ENCODE measurements around the gene B3GNT9. TPM values are rescaled to one million over a fixed set of nuclear protein-coding genes. Genes with fewer than 3 reads are reported as not detected.

Gene B3GNT9
- total RNA-seq, 1 donor from 2014 or later = 12.4 TPM

- no peak for DNase-seq (ENCODE audit: low spot score)
- intact Hi-C loops (cut with DNase I) = no loop called here
Measured at GRCh38 chr16:67170949-67171649, 20.3 kb upstream of the B3GNT9 start.

DNA sequence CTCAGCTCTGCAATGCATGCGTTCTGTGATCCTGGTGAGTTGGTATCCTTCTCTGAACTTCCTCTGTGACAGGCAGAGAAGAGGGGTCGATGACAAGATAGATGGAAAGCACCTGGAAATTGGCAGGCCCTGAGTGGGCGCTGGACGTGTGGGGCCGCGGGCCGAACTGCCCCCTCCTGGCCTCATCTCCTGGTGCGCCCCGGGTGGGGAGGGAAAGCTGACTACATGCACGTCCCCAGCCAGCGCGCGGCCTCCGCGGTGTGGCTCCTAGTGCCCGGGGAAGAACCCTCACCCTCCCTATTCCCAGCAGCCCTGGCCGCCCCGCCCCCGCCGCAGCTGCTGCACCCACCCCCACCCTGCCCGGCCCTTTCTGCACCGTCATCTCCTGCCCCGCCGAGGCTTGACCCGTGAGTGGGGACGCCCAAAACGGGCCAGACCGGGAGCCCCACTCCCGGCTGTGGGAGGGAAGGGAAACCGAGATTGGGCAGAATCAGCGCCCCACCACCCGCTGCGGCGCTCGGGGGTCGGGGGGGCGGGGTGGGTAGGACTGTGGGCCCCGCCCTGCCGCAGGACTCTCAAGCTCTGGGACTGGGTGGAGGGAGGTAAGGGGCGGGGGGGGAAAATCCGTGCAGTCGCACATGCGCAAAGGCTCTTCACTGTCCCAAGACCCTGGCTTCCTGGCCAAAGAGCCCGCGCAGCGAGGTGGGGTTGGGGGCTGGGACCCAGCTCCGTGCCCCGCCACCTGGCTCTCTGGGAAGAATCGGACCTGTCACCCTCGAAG lies 19.6 kb upstream of the B3GNT9 start, which contains the start of gene NOL3:
TSS of gene NOL3 (plus strand) at position 371 of the 781 bp plus-strand sequence.
- DNase-seq (ENCODE audit: low spot score) = peak; percentile 92
- intact Hi-C loops (cut with DNase I) = no loop called here

GRCh38 chr16:67169642-67170167 lies 18.9 kb upstream of the B3GNT9 start:
- intact Hi-C loops (cut with DNase I) = no loop called here
- DNase-seq (ENCODE audit: low spot score) = peak; percentile 77

- intact Hi-C loops (cut with DNase I) = no loop called here
- peak; percentile 64 for DNase-seq (ENCODE audit: low spot score)
Measured at GRCh38 chr16:67169011-67169451, 18.2 kb upstream of the B3GNT9 start.

- DNase-seq (ENCODE audit: low spot score) = peak; percentile 51
- intact Hi-C loops (cut with DNase I) = no loop called here
Measured at GRCh38 chr16:67167588-67167987, 16.8 kb upstream of the B3GNT9 start.

GRCh38 chr16:67166598-67167168 lies 15.9 kb upstream of the B3GNT9 start:
- DNase-seq (ENCODE audit: low spot score) = no peak
- intact Hi-C loops (cut with DNase I) = no loop called here

DNA sequence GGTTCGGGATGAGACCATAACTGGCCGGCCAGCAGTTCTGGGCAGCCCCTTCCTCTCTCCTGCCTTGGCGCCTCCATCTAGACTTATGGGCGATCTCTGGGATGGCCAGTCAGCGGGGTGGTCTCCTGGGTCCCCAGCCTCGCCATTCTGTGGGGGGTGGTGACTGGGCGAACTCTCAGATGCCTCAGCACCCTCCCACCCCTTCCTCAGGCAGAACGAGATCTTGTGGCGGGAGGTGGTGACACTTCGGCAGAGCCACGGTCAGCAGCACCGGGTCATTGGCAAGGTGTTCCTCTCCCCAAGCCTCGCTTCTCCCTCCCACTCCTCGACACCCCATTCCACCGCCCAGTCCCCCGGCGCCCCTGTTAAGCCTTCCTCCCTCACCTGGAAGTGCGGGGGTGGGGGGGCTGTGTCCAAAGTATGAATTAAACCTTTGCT lies 15.3 kb upstream of the B3GNT9 start:
- no peak for DNase-seq (ENCODE audit: low spot score)
- intact Hi-C loops (cut with DNase I) = no loop called here

DNA sequence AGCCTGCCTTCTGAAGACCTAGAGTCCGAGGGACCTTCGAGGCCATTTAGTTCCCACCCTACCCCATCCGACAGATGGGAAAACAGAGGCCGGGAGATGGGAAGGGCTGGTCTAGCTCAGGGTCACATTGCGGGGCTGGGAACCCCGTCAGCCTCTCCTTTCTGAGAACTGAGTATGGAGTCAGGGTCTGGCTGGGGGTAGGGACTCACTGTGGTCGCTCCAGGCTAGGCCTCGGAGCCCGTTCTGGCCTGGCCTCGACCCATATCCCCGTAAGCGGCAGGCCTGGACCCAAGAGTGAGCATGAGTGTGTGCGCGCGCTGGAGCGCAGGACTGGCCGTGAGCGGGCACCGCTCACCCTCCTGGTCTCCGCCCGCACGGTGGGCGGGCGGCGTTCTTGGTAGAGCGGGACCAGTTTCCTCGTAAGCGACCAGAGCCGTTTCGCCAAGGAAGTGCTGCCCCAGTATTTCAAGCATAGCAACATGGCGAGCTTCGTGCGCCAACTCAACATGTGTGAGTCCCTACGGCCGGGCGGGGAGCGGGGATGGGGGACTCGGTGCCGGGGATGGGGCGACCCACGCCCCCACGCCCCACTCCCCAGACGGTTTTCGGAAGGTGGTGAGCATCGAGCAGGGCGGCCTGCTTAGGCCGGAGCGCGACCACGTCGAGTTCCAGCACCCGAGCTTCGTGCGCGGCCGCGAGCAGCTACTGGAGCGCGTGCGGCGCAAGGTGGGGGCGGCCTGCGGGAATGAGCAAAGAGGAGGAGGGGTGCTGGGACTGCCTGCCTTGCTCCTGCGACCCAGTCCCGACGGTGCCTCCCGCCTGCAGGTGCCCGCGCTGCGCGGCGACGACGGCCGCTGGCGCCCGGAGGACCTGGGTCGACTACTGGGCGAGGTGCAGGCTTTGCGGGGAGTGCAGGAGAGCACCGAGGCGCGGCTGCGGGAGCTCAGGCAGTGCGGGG lies 14.6 kb upstream of the B3GNT9 start:
- intact Hi-C loops (cut with DNase I) = no loop called here
- no peak for DNase-seq (ENCODE audit: low spot score)

GRCh38 chr16:67164599-67165061 lies 13.8 kb upstream of the B3GNT9 start, which contains the start of gene HSF4:
Gene HSF4, plus strand, starts transcription at chr16:67164745. Its CDS starts 67 bp downstream, at chr16:67164812.
- no peak for DNase-seq (ENCODE audit: low spot score)
- intact Hi-C loops (cut with DNase I) = no loop called here

DNA sequence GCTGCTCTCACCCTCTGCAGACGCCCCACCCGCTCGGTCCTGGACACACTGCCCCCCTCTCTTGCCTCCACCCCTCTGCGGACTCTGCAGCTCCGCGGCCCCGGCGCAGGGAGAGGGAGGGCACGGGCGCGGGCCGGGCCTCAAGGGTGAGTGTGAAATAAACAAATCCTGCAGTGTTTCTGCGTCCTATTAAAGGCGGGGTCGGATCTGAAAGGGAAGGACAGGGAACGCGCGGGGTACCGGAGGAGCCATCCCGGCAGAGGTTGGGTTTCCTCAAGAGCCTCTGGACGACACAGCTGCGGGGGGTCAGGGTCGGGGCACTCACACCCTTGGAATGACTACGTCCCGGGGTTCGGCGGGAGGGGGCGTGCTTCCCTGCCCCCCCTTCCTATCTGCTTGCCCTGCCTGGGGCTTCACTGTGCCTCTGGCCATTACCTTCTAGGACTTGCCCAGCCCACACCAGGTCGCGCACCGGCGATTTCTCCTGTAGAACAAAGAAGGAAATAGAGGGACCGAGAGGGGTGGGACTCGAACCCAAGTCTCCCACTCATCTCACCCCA lies 13.3 kb upstream of the B3GNT9 start:
- DNase-seq (ENCODE audit: low spot score) = no peak

GRCh38 chr16:67163164-67163998 lies 12.6 kb upstream of the B3GNT9 start:
- no peak for DNase-seq (ENCODE audit: low spot score)
- intact Hi-C loops (cut with DNase I) = no loop called here

More for the DNA sequence above, 13.3 kb upstream of the B3GNT9 start:
- intact Hi-C loops (cut with DNase I) = no loop called here

- DNase-seq (ENCODE audit: low spot score) = no peak
- intact Hi-C loops (cut with DNase I) = no loop called here
Measured at GRCh38 chr16:67162506-67163163, 11.8 kb upstream of the B3GNT9 start.

DNA sequence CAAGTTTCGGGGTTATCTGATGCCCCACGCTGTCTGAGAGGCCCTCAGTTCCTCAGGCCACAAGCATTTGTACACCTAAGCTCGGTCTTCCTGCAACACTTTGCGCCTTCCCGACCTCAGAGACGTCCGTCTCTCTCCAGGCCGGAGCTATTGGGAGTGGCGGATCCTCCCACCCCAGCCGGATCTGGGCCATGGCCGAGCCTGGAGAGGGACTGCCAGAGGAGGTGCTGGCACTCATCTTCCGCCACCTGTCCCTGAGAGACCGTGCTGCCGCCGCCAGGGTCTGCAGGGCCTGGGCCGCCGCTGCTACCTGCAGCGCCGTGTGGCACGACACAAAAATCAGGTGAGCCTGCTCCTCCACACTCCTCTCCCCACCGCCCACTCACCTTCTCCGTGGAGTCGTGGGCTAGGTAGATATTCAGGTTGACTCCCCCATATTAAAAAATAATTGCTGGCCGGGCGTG lies 10.8 kb upstream of the B3GNT9 start:
- intact Hi-C loops (cut with DNase I) = loop anchor here (2.0 kb wide), 1 partner anchor 23 kb away; no protein-coding TSS in a partner anchor
- DNase-seq (ENCODE audit: low spot score) = no peak

GRCh38 chr16:67158637-67159600 lies 8.1 kb upstream of the B3GNT9 start:
- no peak for DNase-seq (ENCODE audit: low spot score)

GRCh38 chr16:67157892-67158635 lies 7.3 kb upstream of the B3GNT9 start:
- no peak for DNase-seq (ENCODE audit: low spot score)
- intact Hi-C loops (cut with DNase I) = loop anchor here (5.0 kb wide), 3 partner anchors 51 to 261 kb away; partner anchors contain the start of gene PHAF1

More at GRCh38 chr16:67158637-67159600, 8.1 kb upstream of the B3GNT9 start:
- intact Hi-C loops (cut with DNase I) = loop anchor here (5.0 kb wide), 3 partner anchors 52 to 262 kb away; partner anchors contain the start of gene PHAF1
